HUDEP-2 (cell line): ENCODE results near the gene NPIPB8.
A peak's percentile ranks its signal among the peaks of the same experiment; 100 is the strongest.
"Not testable (repeated sequence)": the region's sequence is repeated elsewhere in the genome, so short reads cannot be mapped to it uniquely, and the experiment has no call there.

Source experiments
- DNase-seq, 76 experiments: peaks; one replicate each; lab custom pipeline; 2025; ENCODE audit not compliant: unreplicated experiment in 76 of 76; lab: John Stamatoyannopoulos, UW

Gene NPIPB8

GRCh38 chr16:28637765-28638164, at the start of gene NPIPB8:
Gene NPIPB8, plus strand, starts transcription at chr16:28638065. Its CDS starts 296 bp downstream, at chr16:28638361.
- DNase-seq, result not testable (repeated sequence)

DNA sequence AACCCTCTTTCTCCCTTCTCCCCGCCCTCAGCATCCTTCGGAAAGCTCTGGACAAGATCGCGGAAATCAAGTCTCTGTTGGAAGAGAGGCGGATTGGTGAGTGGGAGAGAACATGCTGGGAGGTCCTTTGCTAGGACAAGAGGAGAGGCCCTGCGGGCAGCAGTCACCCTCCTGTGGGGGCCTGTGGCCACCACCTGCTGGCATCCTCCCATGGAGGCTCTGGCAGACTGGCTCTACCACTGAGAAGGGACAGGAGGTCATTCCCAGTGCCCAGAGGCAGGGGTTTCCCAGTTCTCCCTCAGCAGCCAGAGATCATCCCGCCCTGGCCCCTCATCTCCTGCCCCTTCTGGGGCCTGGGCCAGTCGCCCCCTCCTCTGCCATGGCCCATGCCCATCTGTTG, 48.8 kb upstream of the NPIPB8 start:
- DNase-seq, result no peak

- DNase-seq, result no peak
These were observed 47.9 kb upstream of the NPIPB8 start for GRCh38 chr16:28589930-28590329.

GRCh38 chr16:28590384-28591340, 47.2 kb upstream of the NPIPB8 start:
- no peak for DNase-seq

GRCh38 chr16:28591355-28591754, 46.5 kb upstream of the NPIPB8 start:
- DNase-seq, result no peak

GRCh38 chr16:28592511-28592910, 45.4 kb upstream of the NPIPB8 start:
- no peak for DNase-seq

- no peak for DNase-seq
These were observed 44.8 kb upstream of the NPIPB8 start for GRCh38 chr16:28592979-28593553.

- not testable (repeated sequence) for DNase-seq
These were observed 42.4 kb upstream of the NPIPB8 start for GRCh38 chr16:28595451-28595850.

GRCh38 chr16:28596115-28596630, 41.7 kb upstream of the NPIPB8 start:
- DNase-seq, result no peak

- no peak for DNase-seq
These were observed 40.8 kb upstream of the NPIPB8 start, which contains the start of gene SULT1A2 for GRCh38 chr16:28596840-28597691. Gene SULT1A2, minus strand, starts transcription at chr16:28597050. Its CDS starts 1,120 bp downstream, at chr16:28595930.

GRCh38 chr16:28597692-28598261, 40.1 kb upstream of the NPIPB8 start:
- peak in 28 of 76 experiments; percentile 3 to 60 (median 17) for DNase-seq

- DNase-seq, result not testable (repeated sequence)
These were observed 38.2 kb upstream of the NPIPB8 start for GRCh38 chr16:28599377-28600285.

GRCh38 chr16:28600965-28601364, 36.9 kb upstream of the NPIPB8 start:
- not testable (repeated sequence) for DNase-seq

GRCh38 chr16:28601589-28601988, 36.3 kb upstream of the NPIPB8 start:
- not testable (repeated sequence) for DNase-seq

- not testable (repeated sequence) for DNase-seq
These were observed 35.8 kb upstream of the NPIPB8 start for GRCh38 chr16:28602062-28602461.

DNA sequence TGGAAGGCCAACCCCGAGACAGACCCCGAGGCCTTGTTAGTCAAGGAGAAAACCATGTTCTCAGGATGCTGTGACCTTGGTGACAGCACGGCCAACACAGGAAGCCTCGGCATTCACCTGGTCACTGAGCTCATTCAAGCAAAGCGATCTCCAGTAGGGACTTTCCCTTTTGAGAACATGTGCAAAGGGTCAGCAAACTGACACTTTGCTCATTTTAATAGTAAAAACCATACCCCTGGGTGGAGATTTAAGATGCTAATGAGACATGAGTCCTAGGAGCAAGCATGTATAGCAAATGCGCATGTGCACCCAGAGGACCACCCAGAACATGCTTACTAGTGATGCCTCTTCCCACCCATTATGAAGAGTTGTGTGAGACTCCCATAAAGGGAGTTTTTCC, 35.3 kb upstream of the NPIPB8 start:
- no peak for DNase-seq

- DNase-seq, result peak in 1 of 76 experiments; percentile 1
These were observed 34.3 kb upstream of the NPIPB8 start for GRCh38 chr16:28603381-28604185.

DNA sequence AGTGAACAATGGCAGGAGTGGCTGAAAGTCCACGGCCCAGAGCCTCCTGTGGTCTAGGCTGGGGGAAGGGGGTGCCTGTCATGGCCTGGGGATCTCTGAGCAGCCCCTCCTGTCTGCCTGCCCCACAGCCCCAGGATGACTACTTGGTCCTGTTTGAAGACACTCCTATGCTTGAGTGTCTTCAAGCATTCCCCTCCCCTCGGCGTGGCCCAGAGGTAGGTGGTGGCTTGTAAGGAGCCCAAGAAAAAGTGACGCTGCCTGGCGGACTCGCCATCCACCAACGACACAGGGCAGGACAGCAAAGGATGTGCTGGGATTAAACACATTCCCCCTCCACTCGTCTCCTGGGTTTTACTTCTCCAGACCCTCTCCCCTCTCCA, 33.7 kb upstream of the NPIPB8 start:
- DNase-seq, result no peak
